ENCODE measurements around the gene TMCC2. TPM values are rescaled to one million over a fixed set of nuclear protein-coding genes. Genes with fewer than 3 reads are reported as not detected.

Gene TMCC2
- total and polyA plus RNA-seq, 9 donors = 6.1 to 13.4 (median 10.7) TPM

GRCh38 chr1:205268846-205269680, 41.3 kb downstream of the TMCC2 start:
- H3K27ac ChIP-seq (ENCODE audit: low read length) = no peak overlapping the region
- no peaks in the 10 kb centered on the region for H3K27me3 ChIP-seq (ENCODE audit: control insufficient read depth, insufficient read depth, low read length)
- H3K4me1 ChIP-seq (ENCODE audit: control insufficient read depth, insufficient read depth, low read length) = peaks cover 12% of the 10 kb centered on the region
- H3K4me3 ChIP-seq (ENCODE audit: low read length) = no peak overlapping the region
- no peak for DNase-seq
- peaks cover 36% of the 10 kb centered on the region for H3K36me3 ChIP-seq (ENCODE audit: control insufficient read depth, insufficient read depth, low read length)
- no peaks in the 10 kb centered on the region for H3K9me3 ChIP-seq (replicated peaks; ENCODE audit: control insufficient read depth, low read depth, low read length)
- WGBS (ENCODE audit: insufficient coverage) = 94% methylated on average over 48 of the region's 48 CpGs

- Histone ChIP-seq H3K36me3 (ENCODE audit: control insufficient read depth, insufficient read depth, low read length) (peaks cover 36% of the 10 kb centered on the region), H3K4me1 (ENCODE audit: control insufficient read depth, insufficient read depth, low read length) (peaks cover 12% of the 10 kb centered on the region), H3K9me3 (replicated peaks; ENCODE audit: control insufficient read depth, low read depth, low read length) (no peaks in the 10 kb centered on the region), H3K27ac (ENCODE audit: low read length) (no peak overlapping the region), H3K4me3 (ENCODE audit: low read length) (no peak overlapping the region), H3K27me3 (ENCODE audit: control insufficient read depth, insufficient read depth, low read length) (no peaks in the 10 kb centered on the region)
- DNase-seq = no peak
- 76% methylated on average over 8 of the region's 8 CpGs for WGBS (ENCODE audit: insufficient coverage)
Measured at GRCh38 chr1:205269711-205270110, 42.0 kb downstream of the TMCC2 start.

- no peak overlapping the region for H3K27ac ChIP-seq (ENCODE audit: low read length)
- H3K36me3 ChIP-seq (ENCODE audit: control insufficient read depth, insufficient read depth, low read length) = peaks cover 36% of the 10 kb centered on the region
- no peak overlapping the region for H3K4me3 ChIP-seq (ENCODE audit: low read length)
- H3K9me3 ChIP-seq (replicated peaks; ENCODE audit: control insufficient read depth, low read depth, low read length) = no peaks in the 10 kb centered on the region
- DNase-seq = no peak
- 60% methylated on average over 1 of the region's 7 CpGs for WGBS (ENCODE audit: insufficient coverage)
- peaks cover 14% of the 10 kb centered on the region for H3K4me1 ChIP-seq (ENCODE audit: control insufficient read depth, insufficient read depth, low read length)
- H3K27me3 ChIP-seq (ENCODE audit: control insufficient read depth, insufficient read depth, low read length) = no peaks in the 10 kb centered on the region
Measured at GRCh38 chr1:205270271-205270670, 42.5 kb downstream of the TMCC2 start.

- Histone ChIP-seq H3K27ac (ENCODE audit: low read length) (no peak overlapping the region), H3K36me3 (ENCODE audit: control insufficient read depth, insufficient read depth, low read length) (peaks cover 36% of the 10 kb centered on the region), H3K9me3 (replicated peaks; ENCODE audit: control insufficient read depth, low read depth, low read length) (no peaks in the 10 kb centered on the region), H3K4me1 (ENCODE audit: control insufficient read depth, insufficient read depth, low read length) (peaks cover 14% of the 10 kb centered on the region), H3K27me3 (ENCODE audit: control insufficient read depth, insufficient read depth, low read length) (no peaks in the 10 kb centered on the region), H3K4me3 (ENCODE audit: low read length) (no peak overlapping the region)
- DNase-seq = no peak
- 82% methylated on average over 3 of the region's 8 CpGs for WGBS (ENCODE audit: insufficient coverage)
Measured at GRCh38 chr1:205270764-205271163, 43.0 kb downstream of the TMCC2 start.

GRCh38 chr1:205271277-205271676, 43.5 kb downstream of the TMCC2 start:
- H3K4me1 ChIP-seq (ENCODE audit: control insufficient read depth, insufficient read depth, low read length) = peaks cover 14% of the 10 kb centered on the region
- DNase-seq = peak; percentile 35
- no peak overlapping the region for H3K27ac ChIP-seq (ENCODE audit: low read length)
- H3K27me3 ChIP-seq (ENCODE audit: control insufficient read depth, insufficient read depth, low read length) = no peaks in the 10 kb centered on the region
- peaks cover 36% of the 10 kb centered on the region for H3K36me3 ChIP-seq (ENCODE audit: control insufficient read depth, insufficient read depth, low read length)
- no peak overlapping the region for H3K4me3 ChIP-seq (ENCODE audit: low read length)
- WGBS (ENCODE audit: insufficient coverage) = 88% methylated on average over 7 of the region's 8 CpGs
- H3K9me3 ChIP-seq (replicated peaks; ENCODE audit: control insufficient read depth, low read depth, low read length) = no peaks in the 10 kb centered on the region

GRCh38 chr1:205271745-205272144, 44.0 kb downstream of the TMCC2 start:
- Histone ChIP-seq H3K27me3 (ENCODE audit: control insufficient read depth, insufficient read depth, low read length) (no peaks in the 10 kb centered on the region), H3K36me3 (ENCODE audit: control insufficient read depth, insufficient read depth, low read length) (peaks cover 36% of the 10 kb centered on the region), H3K27ac (ENCODE audit: low read length) (no peak overlapping the region), H3K4me3 (ENCODE audit: low read length) (no peak overlapping the region), H3K9me3 (replicated peaks; ENCODE audit: control insufficient read depth, low read depth, low read length) (no peaks in the 10 kb centered on the region), H3K4me1 (ENCODE audit: control insufficient read depth, insufficient read depth, low read length) (peaks cover 14% of the 10 kb centered on the region)
- DNase-seq = no peak
- WGBS (ENCODE audit: insufficient coverage) = 88% methylated on average over 18 of the region's 18 CpGs

GRCh38 chr1:205272536-205272935, 44.8 kb downstream of the TMCC2 start:
- no peak overlapping the region for H3K4me3 ChIP-seq (ENCODE audit: low read length)
- peaks cover 12% of the 10 kb centered on the region for H3K4me1 ChIP-seq (ENCODE audit: control insufficient read depth, insufficient read depth, low read length)
- no peak for DNase-seq
- peaks cover 36% of the 10 kb centered on the region for H3K36me3 ChIP-seq (ENCODE audit: control insufficient read depth, insufficient read depth, low read length)
- H3K9me3 ChIP-seq (replicated peaks; ENCODE audit: control insufficient read depth, low read depth, low read length) = no peaks in the 10 kb centered on the region
- WGBS (ENCODE audit: insufficient coverage) = no CpG with 5 or more reads among the region's 3 CpGs
- H3K27ac ChIP-seq (ENCODE audit: low read length) = no peak overlapping the region
- H3K27me3 ChIP-seq (ENCODE audit: control insufficient read depth, insufficient read depth, low read length) = no peaks in the 10 kb centered on the region

- Histone ChIP-seq H3K36me3 (ENCODE audit: control insufficient read depth, insufficient read depth, low read length) (peaks cover 36% of the 10 kb centered on the region), H3K4me3 (ENCODE audit: low read length) (no peak overlapping the region), H3K9me3 (replicated peaks; ENCODE audit: control insufficient read depth, low read depth, low read length) (no peaks in the 10 kb centered on the region), H3K27ac (ENCODE audit: low read length) (no peak overlapping the region), H3K27me3 (ENCODE audit: control insufficient read depth, insufficient read depth, low read length) (no peaks in the 10 kb centered on the region), H3K4me1 (ENCODE audit: control insufficient read depth, insufficient read depth, low read length) (peaks cover 12% of the 10 kb centered on the region)
- DNase-seq = peak; percentile 84
- 11% methylated on average over 6 of the region's 7 CpGs for WGBS (ENCODE audit: insufficient coverage)
Measured at GRCh38 chr1:205273551-205273982, 45.8 kb downstream of the TMCC2 start.

- Histone ChIP-seq H3K36me3 (ENCODE audit: control insufficient read depth, insufficient read depth, low read length) (peaks cover 35% of the 10 kb centered on the region), H3K9me3 (replicated peaks; ENCODE audit: control insufficient read depth, low read depth, low read length) (no peaks in the 10 kb centered on the region), H3K4me3 (ENCODE audit: low read length) (no peak overlapping the region), H3K27me3 (ENCODE audit: control insufficient read depth, insufficient read depth, low read length) (no peaks in the 10 kb centered on the region), H3K27ac (ENCODE audit: low read length) (no peak overlapping the region), H3K4me1 (ENCODE audit: control insufficient read depth, insufficient read depth, low read length) (peaks cover 12% of the 10 kb centered on the region)
- WGBS (ENCODE audit: insufficient coverage) = 83% methylated on average over 6 of the region's 8 CpGs
- no peak for DNase-seq
Measured at GRCh38 chr1:205274041-205274691, 46.4 kb downstream of the TMCC2 start.

- Histone ChIP-seq H3K9me3 (replicated peaks; ENCODE audit: control insufficient read depth, low read depth, low read length) (no peaks in the 10 kb centered on the region), H3K4me3 (ENCODE audit: low read length) (no peak overlapping the region), H3K27me3 (ENCODE audit: control insufficient read depth, insufficient read depth, low read length) (no peaks in the 10 kb centered on the region), H3K27ac (ENCODE audit: low read length) (no peak overlapping the region), H3K4me1 (ENCODE audit: control insufficient read depth, insufficient read depth, low read length) (peaks cover 12% of the 10 kb centered on the region), H3K36me3 (ENCODE audit: control insufficient read depth, insufficient read depth, low read length) (peaks cover 28% of the 10 kb centered on the region)
- 94% methylated on average over 2 of the region's 3 CpGs for WGBS (ENCODE audit: insufficient coverage)
- DNase-seq = no peak
Measured at GRCh38 chr1:205275133-205275532, 47.4 kb downstream of the TMCC2 start.

Data from muscle of leg (tissue), 11 donors.